ENCODE results near the gene HHIPL1. TPM values are rescaled to one million over a fixed set of nuclear protein-coding genes. Genes with fewer than 3 reads are reported as not detected.

The HHIPL1 gene
- total and polyA plus RNA-seq, 10 donors: 0.43 to 4.2 (median 2.7) TPM

DNA sequence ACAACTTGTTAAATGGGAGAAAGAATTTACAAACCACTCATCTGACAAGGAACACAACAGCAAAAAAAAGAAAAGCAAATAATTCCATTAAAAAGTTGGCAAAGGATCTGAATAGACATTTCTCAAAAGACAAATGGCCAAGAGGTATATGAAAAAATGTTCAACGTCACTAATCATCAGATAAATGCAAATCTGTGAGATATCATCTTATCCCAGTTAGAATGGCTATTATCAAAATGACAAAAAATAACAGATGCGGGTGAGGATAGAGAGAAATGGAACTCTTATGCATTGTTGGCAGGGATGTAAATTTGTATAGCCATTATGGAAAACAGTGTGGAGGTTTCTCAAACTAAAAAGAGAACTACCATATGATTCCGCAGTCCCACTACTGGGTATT, 69.0 kb downstream of the HHIPL1 start:
- Histone ChIP-seq H3K4me3 (no peak overlapping the region), H3K27me3 (replicated peaks in 1 of 7) (peaks cover 0 to 12% (median 0%) of the 10 kb centered on the region in 7 donors), H3K27ac (no peak overlapping the region), H3K9me3 (peaks cover 0 to 12% (median 0%) of the 10 kb centered on the region in 8 donors), H3K4me1 (no peaks in the 10 kb centered on the region), H3K36me3 (no peaks in the 10 kb centered on the region)
- intact Hi-C loops (cut with DNase I; ENCODE audit: low total_unique reads): no loop called here
- 84 to 98% (median 92%) methylated on average over 3 of the region's 3 CpGs for WGBS, 5 donors
- DNase-seq: no peak
- TF ChIP-seq, protein P1, sequence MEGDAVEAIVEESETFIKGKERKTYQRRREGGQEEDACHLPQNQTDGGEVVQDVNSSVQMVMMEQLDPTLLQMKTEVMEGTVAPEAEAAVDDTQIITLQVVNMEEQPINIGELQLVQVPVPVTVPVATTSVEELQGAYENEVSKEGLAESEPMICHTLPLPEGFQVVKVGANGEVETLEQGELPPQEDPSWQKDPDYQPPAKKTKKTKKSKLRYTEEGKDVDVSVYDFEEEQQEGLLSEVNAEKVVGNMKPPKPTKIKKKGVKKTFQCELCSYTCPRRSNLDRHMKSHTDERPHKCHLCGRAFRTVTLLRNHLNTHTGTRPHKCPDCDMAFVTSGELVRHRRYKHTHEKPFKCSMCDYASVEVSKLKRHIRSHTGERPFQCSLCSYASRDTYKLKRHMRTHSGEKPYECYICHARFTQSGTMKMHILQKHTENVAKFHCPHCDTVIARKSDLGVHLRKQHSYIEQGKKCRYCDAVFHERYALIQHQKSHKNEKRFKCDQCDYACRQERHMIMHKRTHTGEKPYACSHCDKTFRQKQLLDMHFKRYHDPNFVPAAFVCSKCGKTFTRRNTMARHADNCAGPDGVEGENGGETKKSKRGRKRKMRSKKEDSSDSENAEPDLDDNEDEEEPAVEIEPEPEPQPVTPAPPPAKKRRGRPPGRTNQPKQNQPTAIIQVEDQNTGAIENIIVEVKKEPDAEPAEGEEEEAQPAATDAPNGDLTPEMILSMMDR (IDR thresholded peaks at IDR 0.05 in 8 of 11, conservative IDR thresholded peaks at IDR 0.05 in 3 of 11): no peak
- no peak for TF ChIP-seq POLR2A (IDR thresholded peaks at IDR 0.05)
- no peak for TF ChIP-seq POLR2AphosphoS5 (IDR thresholded peaks at IDR 0.05)

DNA sequence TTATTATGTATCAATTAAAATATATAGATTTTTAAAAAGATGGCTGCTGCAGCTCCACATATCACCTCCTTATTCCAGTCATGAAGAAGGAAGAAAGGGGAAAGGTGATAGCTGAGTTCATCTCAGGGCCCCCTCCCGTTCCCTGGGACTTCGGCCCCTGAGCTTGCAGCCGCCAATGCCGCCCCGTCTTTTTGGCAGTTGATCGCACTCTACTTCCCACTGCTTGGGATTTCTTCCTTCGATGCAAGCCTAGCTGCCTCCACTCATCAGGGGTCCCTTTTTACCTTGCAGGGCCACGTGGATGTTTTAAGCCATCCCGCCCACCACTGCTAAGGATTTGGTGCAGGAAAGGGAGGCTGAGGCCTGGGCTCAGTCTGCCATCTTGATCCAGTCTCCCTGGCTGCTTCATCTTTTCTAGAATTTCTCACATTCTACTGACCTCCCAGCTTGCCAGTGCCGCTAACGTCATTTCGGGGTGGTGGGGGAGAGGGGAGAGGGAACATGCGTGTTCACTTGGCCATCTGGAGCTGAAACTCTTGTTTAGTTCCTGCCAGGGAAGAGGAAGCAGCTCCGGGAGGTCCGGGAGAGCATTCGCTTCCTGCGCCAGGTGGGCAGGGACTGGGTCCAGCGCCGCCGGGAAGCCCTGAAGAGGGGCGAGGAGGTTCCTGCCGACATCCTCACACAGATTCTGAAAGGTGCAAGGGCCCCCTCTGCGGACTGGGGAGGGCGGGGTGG, 70.5 kb downstream of the HHIPL1 start:
- 54 to 72% (median 60%) methylated on average over 17 to 24 of the region's 24 CpGs for whole genome bisulfite sequencing, 5 donors
- TF ChIP-seq POLR2A (IDR thresholded peaks at IDR 0.05): no peak
- TF ChIP-seq, protein P1 (IDR thresholded peaks at IDR 0.05 in 8 of 11, conservative IDR thresholded peaks at IDR 0.05 in 3 of 11): no peak
- no peak for TF ChIP-seq POLR2AphosphoS5 (IDR thresholded peaks at IDR 0.05)
- H3K27ac ChIP-seq: no peak overlapping the region
- H3K4me1 ChIP-seq: no peaks in the 10 kb centered on the region
- H3K36me3 ChIP-seq: no peaks in the 10 kb centered on the region
- H3K27me3 ChIP-seq (replicated peaks in 1 of 7): peaks cover 0 to 12% (median 0%) of the 10 kb centered on the region in 7 donors
- intact Hi-C loops (cut with DNase I; ENCODE audit: low total_unique reads): no loop called here
- H3K4me3 ChIP-seq: no peak overlapping the region
- peak; percentile 65 for DNase-seq
- peaks cover 0 to 6% (median 0%) of the 10 kb centered on the region in 8 donors for H3K9me3 ChIP-seq

DNA sequence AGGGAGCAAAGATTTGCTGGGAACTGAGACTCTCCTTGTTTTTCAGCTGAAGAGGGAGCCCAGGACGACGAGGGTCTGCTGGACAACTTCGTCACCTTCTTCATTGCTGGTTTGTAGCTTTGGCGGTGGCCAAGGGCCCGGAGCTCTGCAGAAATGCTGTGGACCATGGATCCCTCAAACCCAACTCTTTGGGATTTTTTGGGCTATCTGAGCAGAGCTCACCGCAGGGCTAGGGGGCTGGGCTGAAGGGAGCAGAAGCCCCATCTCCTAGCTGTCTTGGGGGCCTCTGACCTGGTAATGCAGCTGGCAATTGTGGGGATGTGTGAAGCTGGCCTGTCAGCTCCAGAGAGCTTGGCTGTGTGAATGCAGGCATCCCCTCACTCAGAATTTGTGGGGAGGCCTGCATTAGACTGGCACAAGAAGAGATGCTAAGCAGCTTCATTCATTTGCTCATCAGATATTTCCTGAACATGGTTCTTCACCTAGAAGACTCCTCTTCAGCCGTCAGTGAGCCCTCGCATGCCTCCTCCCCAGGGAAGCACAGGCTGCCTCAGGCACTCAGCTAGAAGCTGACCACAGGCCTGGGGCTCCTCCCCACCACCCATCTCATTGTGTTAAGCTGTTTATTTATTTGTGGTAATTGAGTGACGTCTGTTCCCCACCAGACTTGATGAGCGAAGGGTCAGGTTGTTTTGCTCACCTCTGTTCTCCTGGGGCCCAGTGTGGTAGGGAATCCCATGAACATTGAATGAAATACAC, 71.3 kb downstream of the HHIPL1 start:
- Histone ChIP-seq H3K4me3 (no peak overlapping the region), H3K4me1 (no peaks in the 10 kb centered on the region), H3K27ac (no peak overlapping the region), H3K36me3 (no peaks in the 10 kb centered on the region), H3K9me3 (peaks cover 0 to 6% (median 0%) of the 10 kb centered on the region in 8 donors), H3K27me3 (replicated peaks in 1 of 7) (peaks cover 0 to 12% (median 0%) of the 10 kb centered on the region in 7 donors)
- intact Hi-C loops (cut with DNase I; ENCODE audit: low total_unique reads): no loop called here
- 72 to 88% (median 81%) methylated on average over 9 to 10 of the region's 10 CpGs for WGBS, 5 donors
- DNase-seq: no peak
- no peak for TF ChIP-seq POLR2AphosphoS5 (IDR thresholded peaks at IDR 0.05)
- no peak for TF ChIP-seq POLR2A (IDR thresholded peaks at IDR 0.05)
- TF ChIP-seq, protein P1 (IDR thresholded peaks at IDR 0.05 in 8 of 11, conservative IDR thresholded peaks at IDR 0.05 in 3 of 11): no peak

Measured in spleen (tissue), 11 donors.